Sigmoid colon (tissue), 3 donors: Measurements from ENCODE around the gene NOTUM.

Experiments
- CTCF ChIP-seq, 4 experiments: fragments of 450-650 bp in 3 of 4; fragments of 200-600 bp in 1 of 4; IDR thresholded peaks; one replicate each; pipeline ENCODE4 v1.5.1; 2016 to 2019; ENCODE audit warnings: antibody characterized with exemption in 4 of 4, mild to moderate bottlenecking in 3 of 4, moderate library complexity in 2 of 4
- POLR2A ChIP-seq, 2 donors: fragments of 450-650 bp; IDR thresholded peaks; one replicate each; pipeline ENCODE4 v1.6.1; 2016; ENCODE audit warnings: antibody characterized with exemption in 2 of 2, mild to moderate bottlenecking in 2 of 2, moderate library complexity in 2 of 2

- TF ChIP-seq POLR2A (IDR thresholded peaks at IDR 0.05): no peak
- no peak for TF ChIP-seq CTCF (IDR thresholded peaks at IDR 0.05)
Observed at GRCh38 chr17:81948635-81949378, 12.2 kb downstream of the NOTUM start.
